ENCODE measurements around the gene CORO2B. TPM values are rescaled to one million over a fixed set of nuclear protein-coding genes. Genes with fewer than 3 reads are reported as not detected.
A peak's percentile ranks its signal among the peaks of the same experiment; 100 is the strongest.

The CORO2B gene
- total and polyA plus RNA-seq, 10 donors, result 0.93 to 8.8 (median 3.6) TPM

DNA sequence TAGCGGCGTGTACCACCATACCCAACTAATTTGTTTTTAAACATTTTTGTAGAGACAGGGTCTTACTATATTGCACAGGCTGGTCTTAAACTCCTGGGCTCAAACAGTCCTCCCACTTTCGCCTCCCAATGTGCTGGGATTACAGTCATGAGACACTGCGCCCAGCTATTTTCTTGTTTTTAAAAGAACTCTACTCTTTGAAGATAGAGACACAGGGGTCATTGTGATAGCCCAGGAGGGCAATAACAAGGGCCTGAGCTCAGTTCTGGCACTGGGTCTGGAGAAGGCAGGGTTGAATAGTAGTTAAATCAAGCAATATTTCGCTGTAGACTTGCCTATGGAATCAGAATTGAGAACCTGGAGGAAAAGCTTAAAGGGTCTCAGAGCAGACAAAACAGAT lies 143.1 kb downstream of the CORO2B start:
- H3K36me3 ChIP-seq, result no peaks in the 10 kb centered on the region
- H3K4me1 ChIP-seq, result peaks cover 0 to 16% (median 4%) of the 10 kb centered on the region in 6 donors
- no peak overlapping the region for H3K4me3 ChIP-seq
- H3K9me3 ChIP-seq, result no peaks in the 10 kb centered on the region
- H3K27ac ChIP-seq, result no peak overlapping the region
- TF ChIP-seq POLR2AphosphoS5 (IDR thresholded peaks at IDR 0.05) (no peak), POLR2A (IDR thresholded peaks at IDR 0.05) (no peak)
- TF ChIP-seq, protein P1, sequence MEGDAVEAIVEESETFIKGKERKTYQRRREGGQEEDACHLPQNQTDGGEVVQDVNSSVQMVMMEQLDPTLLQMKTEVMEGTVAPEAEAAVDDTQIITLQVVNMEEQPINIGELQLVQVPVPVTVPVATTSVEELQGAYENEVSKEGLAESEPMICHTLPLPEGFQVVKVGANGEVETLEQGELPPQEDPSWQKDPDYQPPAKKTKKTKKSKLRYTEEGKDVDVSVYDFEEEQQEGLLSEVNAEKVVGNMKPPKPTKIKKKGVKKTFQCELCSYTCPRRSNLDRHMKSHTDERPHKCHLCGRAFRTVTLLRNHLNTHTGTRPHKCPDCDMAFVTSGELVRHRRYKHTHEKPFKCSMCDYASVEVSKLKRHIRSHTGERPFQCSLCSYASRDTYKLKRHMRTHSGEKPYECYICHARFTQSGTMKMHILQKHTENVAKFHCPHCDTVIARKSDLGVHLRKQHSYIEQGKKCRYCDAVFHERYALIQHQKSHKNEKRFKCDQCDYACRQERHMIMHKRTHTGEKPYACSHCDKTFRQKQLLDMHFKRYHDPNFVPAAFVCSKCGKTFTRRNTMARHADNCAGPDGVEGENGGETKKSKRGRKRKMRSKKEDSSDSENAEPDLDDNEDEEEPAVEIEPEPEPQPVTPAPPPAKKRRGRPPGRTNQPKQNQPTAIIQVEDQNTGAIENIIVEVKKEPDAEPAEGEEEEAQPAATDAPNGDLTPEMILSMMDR (IDR thresholded peaks at IDR 0.05 in 8 of 11, conservative IDR thresholded peaks at IDR 0.05 in 3 of 11), result no peak
- intact Hi-C loops (cut with DNase I; ENCODE audit: low total_unique reads), result no loop called here
- 91 to 97% (median 97%) methylated on average over 5 of the region's 5 CpGs for WGBS, 5 donors
- no peaks in the 10 kb centered on the region for H3K27me3 ChIP-seq (replicated peaks in 1 of 7)
- DNase-seq, result no peak

DNA sequence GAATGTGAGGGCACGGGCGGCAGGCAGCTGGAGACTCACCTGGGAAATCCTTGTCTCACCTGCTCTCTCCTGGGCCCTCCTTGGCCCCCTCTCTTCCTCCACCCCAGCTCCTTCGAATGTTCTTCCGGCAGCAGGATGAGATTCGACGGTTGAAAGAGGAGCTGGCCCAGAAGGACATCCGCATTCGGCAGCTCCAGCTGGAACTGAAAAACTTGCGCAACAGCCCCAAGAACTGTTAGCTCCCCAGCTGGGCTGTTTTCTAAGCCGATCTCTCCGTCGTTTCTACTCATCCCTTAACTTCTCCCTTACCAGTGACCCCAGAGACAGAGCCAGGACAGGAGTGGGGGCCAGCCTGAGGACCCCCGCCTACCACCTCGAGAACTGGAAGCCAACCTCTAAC lies 146.9 kb downstream of the CORO2B start:
- H3K27me3 ChIP-seq (replicated peaks in 1 of 7), result no peaks in the 10 kb centered on the region
- peaks cover 0 to 23% (median 15%) of the 10 kb centered on the region in 6 donors for H3K4me1 ChIP-seq
- intact Hi-C loops (cut with DNase I; ENCODE audit: low total_unique reads), result no loop called here
- H3K27ac ChIP-seq, result peak overlapping the region in 4 of 8 donors; percentile 5 to 48 (median 32)
- 24 to 49% (median 34%) methylated on average over 14 of the region's 14 CpGs for WGBS, 5 donors
- TF ChIP-seq, protein P1 (IDR thresholded peaks at IDR 0.05 in 8 of 11, conservative IDR thresholded peaks at IDR 0.05 in 3 of 11), result no peak
- TF ChIP-seq POLR2A (IDR thresholded peaks at IDR 0.05) (no peak), POLR2AphosphoS5 (IDR thresholded peaks at IDR 0.05) (no peak)
- H3K36me3 ChIP-seq, result no peaks in the 10 kb centered on the region
- DNase-seq, result no peak
- H3K4me3 ChIP-seq, result no peak overlapping the region
- H3K9me3 ChIP-seq, result no peaks in the 10 kb centered on the region

DNA sequence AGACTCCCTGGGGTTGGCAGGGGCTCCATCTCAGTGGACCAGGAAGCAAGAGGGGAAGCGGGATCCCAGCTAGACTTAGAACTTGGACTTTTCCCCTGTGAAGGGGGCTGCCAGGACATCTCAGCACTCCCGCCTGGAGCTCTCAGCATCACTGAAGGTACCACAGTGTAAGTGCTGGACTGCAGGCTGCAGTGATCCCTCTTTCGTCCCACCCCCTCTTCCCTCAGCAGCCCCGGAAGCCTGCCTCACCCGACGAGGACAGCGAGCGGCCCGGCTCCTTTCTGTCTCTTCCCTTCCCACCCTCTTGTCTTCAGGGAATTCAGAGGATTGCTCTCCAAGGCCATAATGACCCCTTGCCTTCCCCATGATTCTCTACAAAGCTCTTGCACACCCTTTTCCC lies 147.5 kb downstream of the CORO2B start:
- no peaks in the 10 kb centered on the region for H3K36me3 ChIP-seq
- peaks cover 2 to 28% (median 16%) of the 10 kb centered on the region in 6 donors for H3K4me1 ChIP-seq
- no peaks in the 10 kb centered on the region for H3K27me3 ChIP-seq (replicated peaks in 1 of 7)
- intact Hi-C loops (cut with DNase I; ENCODE audit: low total_unique reads), result no loop called here
- whole genome bisulfite sequencing, 5 donors, result 75 to 91% (median 87%) methylated on average over 8 to 9 of the region's 9 CpGs
- no peak for DNase-seq
- no peaks in the 10 kb centered on the region for H3K9me3 ChIP-seq
- peak overlapping the region in 4 of 8 donors; percentile 5 to 48 (median 32) for H3K27ac ChIP-seq
- no peak overlapping the region for H3K4me3 ChIP-seq
- TF ChIP-seq, protein P1 (IDR thresholded peaks at IDR 0.05 in 8 of 11, conservative IDR thresholded peaks at IDR 0.05 in 3 of 11), result no peak
- TF ChIP-seq POLR2AphosphoS5 (IDR thresholded peaks at IDR 0.05) (no peak), POLR2A (IDR thresholded peaks at IDR 0.05) (no peak)

DNA sequence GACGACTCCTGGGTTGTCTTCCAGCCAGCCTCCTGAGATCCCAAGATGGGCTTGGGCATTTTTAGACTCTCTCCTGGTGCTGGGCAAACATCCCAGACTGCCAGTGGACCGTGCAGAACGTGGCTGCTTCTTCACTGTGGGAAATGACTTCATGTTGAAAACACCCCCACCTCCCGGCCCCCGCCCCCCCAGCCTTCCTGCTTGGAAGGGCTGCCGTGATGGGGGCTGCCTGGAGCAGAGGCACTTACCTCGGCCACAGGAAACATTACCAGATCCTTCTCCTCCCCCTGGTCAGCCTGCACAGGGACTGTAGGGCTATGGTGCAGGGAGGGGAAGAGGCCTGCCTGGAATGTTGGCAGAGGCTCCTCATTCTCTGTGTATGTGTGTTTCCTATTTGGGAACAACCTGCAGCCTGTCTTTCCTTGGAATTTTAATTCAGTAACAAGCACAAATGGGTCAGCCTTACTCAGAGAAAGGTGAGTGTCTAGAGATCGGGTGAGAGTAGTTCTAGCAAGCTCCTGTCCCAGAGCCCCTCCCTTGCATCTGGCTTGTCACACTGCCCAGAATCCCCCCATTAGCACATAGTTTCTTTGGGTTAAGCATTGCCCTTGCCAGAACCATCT lies 151.1 kb downstream of the CORO2B start:
- intact Hi-C loops (cut with DNase I; ENCODE audit: low total_unique reads), result loop anchor here (5.0 kb wide), 1 partner anchor 147 kb away; no protein-coding TSS in a partner anchor
- H3K27me3 ChIP-seq (replicated peaks in 1 of 7), result no peaks in the 10 kb centered on the region
- H3K4me1 ChIP-seq, result peaks cover 3 to 47% (median 26%) of the 10 kb centered on the region in 6 donors
- no peak overlapping the region for H3K4me3 ChIP-seq
- H3K9me3 ChIP-seq, result no peaks in the 10 kb centered on the region
- H3K27ac ChIP-seq, result no peak overlapping the region
- DNase-seq, result no peak
- WGBS, 5 donors, result 31 to 73% (median 49%) methylated on average over 3 to 8 of the region's 8 CpGs
- TF ChIP-seq, protein P1 (IDR thresholded peaks at IDR 0.05 in 8 of 11, conservative IDR thresholded peaks at IDR 0.05 in 3 of 11), result no peak
- TF ChIP-seq POLR2AphosphoS5 (IDR thresholded peaks at IDR 0.05) (no peak), POLR2A (IDR thresholded peaks at IDR 0.05) (no peak)
- no peaks in the 10 kb centered on the region for H3K36me3 ChIP-seq
